ENCODE data around the gene UBE2L3. TPM values are rescaled to one million over a fixed set of nuclear protein-coding genes. Genes with fewer than 3 reads are reported as not detected.

The UBE2L3 gene
- total RNA-seq, 1 donor from 2014 or later: 25.3 TPM

Small RNAs within 50 kb of the gene (small RNA-seq; reads per million reads assigned to genes)
- gene MIR301B (ENCODE audit: low replicate concordance): 8.5 reads per million, percentile 93 among the genes with 10 or more reads in this experiment
- gene RF00492 (ENCODE audit: low replicate concordance): not detected
- gene RN7SKP221 (ENCODE audit: low replicate concordance): not detected

Other genes starting within 250 kb of the UBE2L3 start
- gene RIMBP3B, start 184.0 kb upstream of the UBE2L3 start, total RNA-seq: 0.98 TPM
- 6.1 TPM for gene HIC2, start 150.3 kb upstream of the UBE2L3 start, total RNA-seq
- gene TMEM191C, start 100.3 kb upstream of the UBE2L3 start, total RNA-seq: 3.2 TPM
- 0.49 TPM for gene RIMBP3C, start 16.3 kb upstream of the UBE2L3 start, total RNA-seq
- gene YDJC, start 62.3 kb downstream of the UBE2L3 start, total RNA-seq: 3.9 TPM
- gene CCDC116, start 65.0 kb downstream of the UBE2L3 start, total RNA-seq: not detected
- gene SDF2L1, start 74.6 kb downstream of the UBE2L3 start, total RNA-seq: 3.7 TPM
- gene PPIL2, start 98.3 kb downstream of the UBE2L3 start, total RNA-seq: 21.1 TPM
- gene YPEL1, start 168.1 kb downstream of the UBE2L3 start, total RNA-seq: 73.5 TPM